Thyroid gland (tissue), 4 donors: ENCODE data around the gene TENT4B.

ENCODE experiments used
- CTCF ChIP-seq, 6 experiments: fragments of 200-600 bp in 3 of 6; fragments of 450-650 bp in 3 of 6; sonication (generic) in 3 of 6; IDR thresholded peaks; one replicate each; pipeline ENCODE4 v1.5.1; 2016 to 2019; ENCODE audit warnings: antibody characterized with exemption in 6 of 6, mild to moderate bottlenecking in 2 of 6, inconsistent platforms in 1 of 6, moderate library complexity in 1 of 6
- POLR2A ChIP-seq, 2 donors: fragments of 450-650 bp; IDR thresholded peaks; one replicate each; pipeline ENCODE4 v1.6.1; 2017; ENCODE audit warnings: antibody characterized with exemption in 2 of 2, mild to moderate bottlenecking in 2 of 2, moderate library complexity in 1 of 2

- TF ChIP-seq POLR2A (IDR thresholded peaks at IDR 0.05) (no peak), CTCF (IDR thresholded peaks at IDR 0.05) (no peak)
Measured at GRCh38 chr16:50185005-50185505, 31.9 kb downstream of the TENT4B start.
